Keratinocyte (primary cell): Measurements from ENCODE around the gene RPL41.

Source experiments
- EZH2 ChIP-seq: IDR thresholded peaks from one replicate; pipeline ENCODE4 v1.6.1; 2012; ENCODE audit warnings: inconsistent platforms, mild to moderate bottlenecking, low read length, moderate library complexity
- TF ChIP-seq, protein P1 (sequence below), 3 experiments: IDR thresholded peaks in 1 of 3; conservative IDR thresholded peaks in 1 of 3; optimal IDR thresholded peaks in 1 of 3; 2 replicates in 2 of 3; 3 replicates in 1 of 3; pipeline versions ENCODE3 to v1.5.1; 2011; ENCODE audit warnings: low read length in 3 of 3, mild to moderate bottlenecking in 3 of 3, moderate library complexity in 2 of 3, control low read depth in 1 of 3, inconsistent platforms in 1 of 3; ENCODE audit not compliant: insufficient read depth in 2 of 3; ENCODE audit errors: extremely low read depth in 1 of 3

DNA sequence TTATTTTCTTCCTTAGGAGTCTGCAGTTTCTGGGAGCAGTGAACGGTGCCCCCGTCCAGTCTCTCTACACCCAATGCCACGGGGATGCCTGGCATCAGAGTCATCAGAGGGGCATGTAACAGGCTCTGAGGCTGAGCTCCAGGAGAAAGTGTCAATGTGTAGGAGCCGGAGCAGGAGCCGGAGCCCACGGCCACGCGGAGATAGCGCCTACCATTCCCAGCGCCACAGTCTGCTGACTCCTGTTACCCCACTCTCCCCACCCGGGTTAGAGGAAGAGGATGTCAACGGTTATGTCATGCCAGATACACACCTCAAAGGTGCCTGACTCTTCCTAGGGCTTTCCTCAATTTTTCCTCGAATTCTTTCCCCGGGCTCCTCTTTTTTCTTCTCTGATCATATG lies 15.4 kb upstream of the RPL41 start:
- TF ChIP-seq EZH2: no peak
- TF ChIP-seq, protein P1, sequence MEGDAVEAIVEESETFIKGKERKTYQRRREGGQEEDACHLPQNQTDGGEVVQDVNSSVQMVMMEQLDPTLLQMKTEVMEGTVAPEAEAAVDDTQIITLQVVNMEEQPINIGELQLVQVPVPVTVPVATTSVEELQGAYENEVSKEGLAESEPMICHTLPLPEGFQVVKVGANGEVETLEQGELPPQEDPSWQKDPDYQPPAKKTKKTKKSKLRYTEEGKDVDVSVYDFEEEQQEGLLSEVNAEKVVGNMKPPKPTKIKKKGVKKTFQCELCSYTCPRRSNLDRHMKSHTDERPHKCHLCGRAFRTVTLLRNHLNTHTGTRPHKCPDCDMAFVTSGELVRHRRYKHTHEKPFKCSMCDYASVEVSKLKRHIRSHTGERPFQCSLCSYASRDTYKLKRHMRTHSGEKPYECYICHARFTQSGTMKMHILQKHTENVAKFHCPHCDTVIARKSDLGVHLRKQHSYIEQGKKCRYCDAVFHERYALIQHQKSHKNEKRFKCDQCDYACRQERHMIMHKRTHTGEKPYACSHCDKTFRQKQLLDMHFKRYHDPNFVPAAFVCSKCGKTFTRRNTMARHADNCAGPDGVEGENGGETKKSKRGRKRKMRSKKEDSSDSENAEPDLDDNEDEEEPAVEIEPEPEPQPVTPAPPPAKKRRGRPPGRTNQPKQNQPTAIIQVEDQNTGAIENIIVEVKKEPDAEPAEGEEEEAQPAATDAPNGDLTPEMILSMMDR (optimal IDR thresholded peaks at IDR 0.05 in 1 of 3, IDR thresholded peaks at IDR 0.05 in 1 of 3, conservative IDR thresholded peaks at IDR 0.05 in 1 of 3; ENCODE audit: extremely low read depth in 1 of 3, insufficient read depth in 2 of 3, low read length in 3 of 3): no peak
